Measurements from ENCODE around the gene RNF130. TPM values are rescaled to one million over a fixed set of nuclear protein-coding genes. Genes with fewer than 3 reads are reported as not detected.

The RNF130 gene
- total and polyA plus RNA-seq, 2 donors from 2014 or later = 73.9 to 88.1 TPM

DNA sequence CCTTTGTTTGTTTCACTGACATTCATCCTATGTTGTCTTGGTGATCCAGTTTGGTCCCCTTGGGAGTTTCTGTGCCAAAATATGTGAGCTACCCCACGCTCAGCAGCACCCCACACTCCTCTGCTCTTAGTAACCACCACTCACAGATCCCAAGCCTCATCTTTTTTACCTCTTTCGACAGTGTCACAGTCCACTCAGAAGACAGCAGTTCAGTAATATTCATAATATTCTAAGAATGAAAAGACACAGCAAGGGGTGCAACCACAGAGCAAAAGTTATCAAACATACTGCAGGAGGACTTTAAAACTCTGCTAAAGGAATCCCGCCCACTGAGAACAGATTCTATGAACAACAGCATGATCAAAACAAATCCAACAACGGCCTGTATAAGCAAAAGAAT, 28.2 kb downstream of the RNF130 start:
- intact Hi-C loops (cut with DNase I) = no loop called here
- peaks cover 0 to 4% (median 2%) of the 10 kb centered on the region in 3 donors for H3K4me1 ChIP-seq (ENCODE audit: control insufficient read depth in 2 of 3, insufficient read depth in 2 of 3, low read depth in 1 of 3, low read length in 3 of 3)
- DNase-seq = no peak
- TF ChIP-seq, protein P1, sequence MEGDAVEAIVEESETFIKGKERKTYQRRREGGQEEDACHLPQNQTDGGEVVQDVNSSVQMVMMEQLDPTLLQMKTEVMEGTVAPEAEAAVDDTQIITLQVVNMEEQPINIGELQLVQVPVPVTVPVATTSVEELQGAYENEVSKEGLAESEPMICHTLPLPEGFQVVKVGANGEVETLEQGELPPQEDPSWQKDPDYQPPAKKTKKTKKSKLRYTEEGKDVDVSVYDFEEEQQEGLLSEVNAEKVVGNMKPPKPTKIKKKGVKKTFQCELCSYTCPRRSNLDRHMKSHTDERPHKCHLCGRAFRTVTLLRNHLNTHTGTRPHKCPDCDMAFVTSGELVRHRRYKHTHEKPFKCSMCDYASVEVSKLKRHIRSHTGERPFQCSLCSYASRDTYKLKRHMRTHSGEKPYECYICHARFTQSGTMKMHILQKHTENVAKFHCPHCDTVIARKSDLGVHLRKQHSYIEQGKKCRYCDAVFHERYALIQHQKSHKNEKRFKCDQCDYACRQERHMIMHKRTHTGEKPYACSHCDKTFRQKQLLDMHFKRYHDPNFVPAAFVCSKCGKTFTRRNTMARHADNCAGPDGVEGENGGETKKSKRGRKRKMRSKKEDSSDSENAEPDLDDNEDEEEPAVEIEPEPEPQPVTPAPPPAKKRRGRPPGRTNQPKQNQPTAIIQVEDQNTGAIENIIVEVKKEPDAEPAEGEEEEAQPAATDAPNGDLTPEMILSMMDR (IDR thresholded peaks at IDR 0.05; ENCODE audit: borderline replicate concordance, extremely low read depth, insufficient read depth) = no peak
- H3K36me3 ChIP-seq (ENCODE audit: control insufficient read depth in 2 of 3, insufficient read depth in 3 of 3, low read length in 3 of 3) = no peaks in the 10 kb centered on the region
- H3K27ac ChIP-seq (ENCODE audit: low read depth in 2 of 2, low read length in 2 of 2) = no peak overlapping the region
- no peak for FAIRE-seq
- no peaks in the 10 kb centered on the region for H3K9me3 ChIP-seq (ENCODE audit: control insufficient read depth in 2 of 3, insufficient read depth in 1 of 3, low read length in 3 of 3)
- H3K4me3 ChIP-seq (ENCODE audit: low read length in 3 of 3) = no peak overlapping the region
- no peak overlapping the region for H3K9ac ChIP-seq (ENCODE audit: low read length in 3 of 3)
- H3K27me3 ChIP-seq (ENCODE audit: control insufficient read depth, insufficient read depth, low read length) = no peaks in the 10 kb centered on the region

DNA sequence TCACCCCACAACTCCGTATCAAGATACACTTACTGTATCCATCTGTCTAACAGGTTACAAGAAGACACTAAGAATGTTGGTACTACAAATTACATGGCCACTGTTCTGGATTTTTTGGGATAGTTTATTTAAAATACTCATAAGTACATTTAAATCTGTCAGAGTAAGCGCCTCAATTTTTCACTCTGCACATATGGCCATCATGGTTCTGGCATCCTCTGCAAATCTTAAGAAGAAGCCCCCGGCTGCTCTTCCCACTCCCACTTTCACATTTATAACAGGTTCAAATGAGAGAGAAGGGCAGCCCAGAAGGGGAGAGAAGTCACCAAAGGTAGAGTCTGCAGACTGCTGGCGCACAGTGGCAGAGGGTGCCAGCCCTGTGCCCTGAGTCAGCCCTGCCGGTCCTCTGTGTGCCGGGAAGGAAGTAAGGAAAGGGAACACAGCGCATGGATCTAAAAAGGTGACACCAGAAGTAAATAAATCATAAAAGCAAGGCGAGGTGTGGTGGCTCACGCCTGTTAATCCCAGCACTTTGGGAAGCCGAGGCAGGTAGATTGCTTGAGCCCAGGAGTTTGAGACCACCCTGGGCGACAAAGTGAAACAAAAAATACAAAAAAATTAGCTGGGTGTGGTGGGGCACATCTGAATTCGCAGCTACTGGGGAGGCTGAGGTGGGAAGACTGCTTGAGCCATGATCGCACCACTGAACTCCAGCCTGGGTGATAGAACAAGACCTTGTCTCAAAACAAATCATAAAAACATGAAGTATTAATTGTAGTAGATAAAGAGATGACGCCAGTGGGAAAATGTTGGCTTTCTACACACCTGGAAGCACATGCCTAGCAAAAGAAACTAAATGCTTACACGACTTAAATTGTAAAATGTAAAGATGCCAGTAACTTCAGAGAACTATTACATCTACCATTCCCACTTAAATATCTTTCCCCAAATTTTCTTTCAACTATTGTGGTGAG, 30.0 kb downstream of the RNF130 start:
- Histone ChIP-seq H3K4me3 (ENCODE audit: low read length in 3 of 3) (no peak overlapping the region), H3K27ac (ENCODE audit: low read depth in 2 of 2, low read length in 2 of 2) (no peak overlapping the region), H3K27me3 (ENCODE audit: control insufficient read depth, insufficient read depth, low read length) (no peaks in the 10 kb centered on the region), H3K4me1 (ENCODE audit: control insufficient read depth in 2 of 3, insufficient read depth in 2 of 3, low read depth in 1 of 3, low read length in 3 of 3) (no peaks in the 10 kb centered on the region), H3K9ac (ENCODE audit: low read length in 3 of 3) (no peak overlapping the region), H3K9me3 (ENCODE audit: control insufficient read depth in 2 of 3, insufficient read depth in 1 of 3, low read length in 3 of 3) (no peaks in the 10 kb centered on the region), H3K36me3 (ENCODE audit: control insufficient read depth in 2 of 3, insufficient read depth in 3 of 3, low read length in 3 of 3) (peaks cover 0 to 10% (median 0%) of the 10 kb centered on the region in 3 donors)
- no peak for DNase-seq
- TF ChIP-seq, protein P1 (IDR thresholded peaks at IDR 0.05; ENCODE audit: borderline replicate concordance, extremely low read depth, insufficient read depth) = no peak
- no peak for FAIRE-seq
- intact Hi-C loops (cut with DNase I) = no loop called here

DNA sequence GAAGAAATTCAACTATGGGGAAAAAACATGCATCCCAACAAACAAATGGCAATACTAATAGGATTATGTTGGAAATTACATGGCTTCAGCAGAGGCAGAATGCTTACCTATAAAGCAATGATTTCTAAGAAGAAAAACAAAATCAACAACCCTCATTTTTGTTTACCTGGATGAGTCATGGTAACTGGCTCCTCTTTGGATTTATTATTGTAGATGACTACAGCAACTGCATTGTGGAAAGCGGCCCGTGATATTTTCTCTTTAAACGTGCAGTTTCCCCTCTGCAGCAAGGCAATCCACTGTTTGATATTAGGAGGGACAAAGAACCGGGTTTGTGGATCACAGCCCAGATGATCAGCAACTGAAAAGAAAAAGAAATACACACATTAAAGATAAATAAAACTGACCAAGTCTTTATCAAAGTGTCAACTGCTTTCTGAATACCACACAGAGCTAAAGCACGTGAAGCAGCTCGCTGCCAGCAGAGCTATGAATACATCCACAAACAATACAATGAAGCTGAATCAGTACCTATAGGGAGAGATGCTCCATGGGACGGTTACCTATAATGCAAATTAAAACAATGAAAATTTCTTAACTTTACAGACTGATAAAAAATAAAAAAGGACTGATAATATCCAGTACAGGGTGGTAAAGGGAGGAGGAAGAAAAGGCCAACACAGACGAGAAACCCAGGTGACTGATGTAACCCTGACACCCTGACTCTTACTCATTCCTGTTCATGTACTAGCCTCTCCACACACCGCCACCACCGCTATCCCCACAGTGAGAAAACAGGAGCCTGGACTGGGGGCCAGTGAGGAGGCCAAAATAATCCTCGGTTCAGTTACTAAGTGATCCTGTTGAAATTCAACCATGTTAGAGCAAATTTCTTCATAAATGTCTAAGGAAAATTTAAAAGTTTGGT, 31.0 kb downstream of the RNF130 start:
- FAIRE-seq (no peak), DNase-seq (no peak)

More for the DNA sequence above, 31.0 kb downstream of the RNF130 start:
- Histone ChIP-seq H3K27ac (ENCODE audit: low read depth in 2 of 2, low read length in 2 of 2) (no peak overlapping the region), H3K9me3 (ENCODE audit: control insufficient read depth in 2 of 3, insufficient read depth in 1 of 3, low read length in 3 of 3) (peaks cover 0 to 6% (median 0%) of the 10 kb centered on the region in 3 donors), H3K27me3 (ENCODE audit: control insufficient read depth, insufficient read depth, low read length) (no peaks in the 10 kb centered on the region), H3K4me1 (ENCODE audit: control insufficient read depth in 2 of 3, insufficient read depth in 2 of 3, low read depth in 1 of 3, low read length in 3 of 3) (no peaks in the 10 kb centered on the region), H3K9ac (ENCODE audit: low read length in 3 of 3) (no peak overlapping the region), H3K4me3 (ENCODE audit: low read length in 3 of 3) (no peak overlapping the region), H3K36me3 (ENCODE audit: control insufficient read depth in 2 of 3, insufficient read depth in 3 of 3, low read length in 3 of 3) (peaks cover 0 to 13% (median 0%) of the 10 kb centered on the region in 3 donors)
- intact Hi-C loops (cut with DNase I) = no loop called here
- TF ChIP-seq, protein P1 (IDR thresholded peaks at IDR 0.05; ENCODE audit: borderline replicate concordance, extremely low read depth, insufficient read depth) = no peak
